Endothelial cell (in vitro differentiated cells): Measurements from ENCODE around the gene JAML. TPM values are rescaled to one million over a fixed set of nuclear protein-coding genes. Genes with fewer than 3 reads are reported as not detected.

ENCODE experiments used
- DNase-seq: peaks from one replicate; pipeline ENCODE4 v3.0.0; 2021; ENCODE audit warnings: low spot score
- H3K27ac Mint-ChIP-seq: one replicate; pipeline ENCODE4 v1.8.0; 2021; ENCODE audit warnings: mixed read lengths, inconsistent platforms; ENCODE audit not compliant: unreplicated experiment
- H3K27me3 Mint-ChIP-seq: one replicate; pipeline ENCODE4 v1.8.0; 2021; ENCODE audit warnings: mild to moderate bottlenecking, moderate library complexity, mixed read lengths, inconsistent platforms; ENCODE audit not compliant: unreplicated experiment
- H3K36me3 Mint-ChIP-seq: one replicate; pipeline ENCODE4 v1.8.0; 2021; ENCODE audit warnings: mild to moderate bottlenecking, low read depth, mixed read lengths, inconsistent platforms; ENCODE audit not compliant: unreplicated experiment
- H3K4me1 Mint-ChIP-seq: one replicate; pipeline ENCODE4 v1.8.0; 2021; ENCODE audit warnings: mild to moderate bottlenecking, mixed read lengths, inconsistent platforms; ENCODE audit not compliant: unreplicated experiment
- H3K4me3 Mint-ChIP-seq: one replicate; pipeline ENCODE4 v1.8.0; 2021; ENCODE audit warnings: mild to moderate bottlenecking, mixed read lengths, inconsistent platforms; ENCODE audit not compliant: unreplicated experiment
- H3K9me3 Mint-ChIP-seq: one replicate; pipeline ENCODE4 v1.8.0; 2021; ENCODE audit warnings: mixed read lengths, inconsistent platforms; ENCODE audit not compliant: unreplicated experiment
- total RNA-seq: library from RNA; stranded (reverse); fragmentation: NEBNext Ultra II Directional; extraction: Animal tissue kit (Norgen Biotek cat#: 25700); gene quantifications from one replicate; pipeline ENCODE4 v1.2.1, GENCODE V29; 2021; ENCODE audit not compliant: unreplicated experiment
- TF ChIP-seq, protein P1 (sequence below): fragments of 200-600 bp; sonication (generic); IDR thresholded peaks from one replicate; pipeline ENCODE4 v1.5.0; 2021; ENCODE audit warnings: antibody characterized with exemption; ENCODE audit not compliant: unreplicated experiment

The JAML gene
- total RNA-seq, 1 donor from 2014 or later, result 0.31 TPM

DNA sequence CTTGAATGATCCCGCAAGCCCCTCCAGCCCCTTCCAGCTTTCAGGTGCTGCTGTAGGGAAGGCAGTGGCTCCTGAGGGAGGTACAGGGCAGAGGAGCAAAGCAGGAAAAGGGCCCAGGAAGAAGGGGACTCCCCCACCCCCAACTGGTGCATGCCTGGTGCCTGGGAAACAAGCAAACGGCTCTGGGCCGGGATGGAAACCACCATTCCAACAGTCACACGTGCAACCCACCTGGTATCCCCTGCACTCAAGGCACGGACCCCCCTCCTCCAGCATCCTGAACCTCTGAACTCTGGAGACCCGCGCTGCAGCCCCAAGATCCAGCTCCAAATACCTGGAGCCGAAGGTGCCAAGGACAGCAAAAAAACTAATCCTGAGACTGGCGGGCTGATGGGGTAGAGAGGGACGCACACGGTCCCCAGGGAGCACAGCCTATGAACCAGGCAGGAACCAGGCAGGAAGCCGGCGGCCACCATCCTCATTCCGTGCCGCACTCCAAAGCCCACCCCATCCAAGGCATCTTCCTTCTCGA is 72.7 kb downstream of the JAML start:
- no peak for DNase-seq
- no peak overlapping the region for H3K27ac Mint-ChIP-seq
- H3K9me3 Mint-ChIP-seq, result no peaks in the 10 kb centered on the region
- H3K36me3 Mint-ChIP-seq, result no peaks in the 10 kb centered on the region
- TF ChIP-seq, protein P1, sequence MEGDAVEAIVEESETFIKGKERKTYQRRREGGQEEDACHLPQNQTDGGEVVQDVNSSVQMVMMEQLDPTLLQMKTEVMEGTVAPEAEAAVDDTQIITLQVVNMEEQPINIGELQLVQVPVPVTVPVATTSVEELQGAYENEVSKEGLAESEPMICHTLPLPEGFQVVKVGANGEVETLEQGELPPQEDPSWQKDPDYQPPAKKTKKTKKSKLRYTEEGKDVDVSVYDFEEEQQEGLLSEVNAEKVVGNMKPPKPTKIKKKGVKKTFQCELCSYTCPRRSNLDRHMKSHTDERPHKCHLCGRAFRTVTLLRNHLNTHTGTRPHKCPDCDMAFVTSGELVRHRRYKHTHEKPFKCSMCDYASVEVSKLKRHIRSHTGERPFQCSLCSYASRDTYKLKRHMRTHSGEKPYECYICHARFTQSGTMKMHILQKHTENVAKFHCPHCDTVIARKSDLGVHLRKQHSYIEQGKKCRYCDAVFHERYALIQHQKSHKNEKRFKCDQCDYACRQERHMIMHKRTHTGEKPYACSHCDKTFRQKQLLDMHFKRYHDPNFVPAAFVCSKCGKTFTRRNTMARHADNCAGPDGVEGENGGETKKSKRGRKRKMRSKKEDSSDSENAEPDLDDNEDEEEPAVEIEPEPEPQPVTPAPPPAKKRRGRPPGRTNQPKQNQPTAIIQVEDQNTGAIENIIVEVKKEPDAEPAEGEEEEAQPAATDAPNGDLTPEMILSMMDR, result no peak
- H3K4me1 Mint-ChIP-seq, result peaks cover 15% of the 10 kb centered on the region
- peak overlapping the region; percentile 76 for H3K4me3 Mint-ChIP-seq
- H3K27me3 Mint-ChIP-seq, result peaks cover 12% of the 10 kb centered on the region

DNA sequence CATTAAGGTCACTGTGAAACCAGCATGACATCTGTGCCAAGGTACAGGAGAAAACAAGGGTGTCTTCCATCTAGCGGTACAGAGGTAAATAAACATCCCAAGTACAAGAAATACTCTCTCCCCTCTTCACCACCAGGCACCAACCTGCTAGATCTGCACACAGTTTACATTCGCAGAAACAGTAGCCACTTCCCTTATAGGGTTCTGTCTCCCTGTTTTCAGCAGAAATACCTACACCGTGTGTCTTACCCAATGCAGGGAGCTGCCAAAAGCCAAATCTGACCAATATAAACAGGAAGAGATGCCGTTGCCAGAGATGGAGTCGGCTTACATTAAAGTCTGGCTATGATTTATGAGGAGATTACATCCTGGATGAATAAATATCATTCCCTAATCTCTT is 73.4 kb downstream of the JAML start:
- TF ChIP-seq, protein P1, result no peak
- DNase-seq, result no peak
- Mint-ChIP-seq H3K27ac (no peak overlapping the region), H3K27me3 (peaks cover 13% of the 10 kb centered on the region), H3K36me3 (no peaks in the 10 kb centered on the region), H3K9me3 (no peaks in the 10 kb centered on the region), H3K4me1 (peaks cover 12% of the 10 kb centered on the region), H3K4me3 (no peak overlapping the region)

DNA sequence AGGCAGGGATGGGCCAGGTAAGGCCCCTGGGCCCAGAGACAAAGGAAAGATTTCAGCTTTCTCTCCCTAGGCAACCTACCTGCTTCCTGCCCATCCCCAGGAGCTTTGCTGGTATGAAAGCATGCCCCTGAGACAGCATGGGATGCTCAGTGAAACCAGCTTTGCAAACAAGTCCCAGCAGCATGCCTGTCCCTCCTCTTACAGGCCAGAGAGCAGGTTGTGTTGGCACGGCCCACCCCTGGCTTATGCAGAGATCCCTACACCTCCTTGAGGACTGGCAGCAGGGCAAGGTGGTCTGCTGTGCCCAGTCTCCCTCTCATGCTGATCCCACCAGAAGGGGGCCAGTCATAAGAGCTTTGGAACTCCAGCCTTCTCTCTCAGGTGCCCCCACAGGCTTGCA is 75.3 kb downstream of the JAML start:
- peaks cover 13% of the 10 kb centered on the region for H3K27me3 Mint-ChIP-seq
- no peaks in the 10 kb centered on the region for H3K36me3 Mint-ChIP-seq
- no peak overlapping the region for H3K27ac Mint-ChIP-seq
- no peak for DNase-seq
- H3K4me3 Mint-ChIP-seq, result no peak overlapping the region
- H3K4me1 Mint-ChIP-seq, result peaks cover 16% of the 10 kb centered on the region
- TF ChIP-seq, protein P1, result no peak
- H3K9me3 Mint-ChIP-seq, result no peaks in the 10 kb centered on the region

- H3K4me3 Mint-ChIP-seq, result no peak overlapping the region
- H3K4me1 Mint-ChIP-seq, result peaks cover 17% of the 10 kb centered on the region
- no peak overlapping the region for H3K27ac Mint-ChIP-seq
- TF ChIP-seq, protein P1, result no peak
- DNase-seq, result no peak
- H3K9me3 Mint-ChIP-seq, result no peaks in the 10 kb centered on the region
- no peaks in the 10 kb centered on the region for H3K36me3 Mint-ChIP-seq
- peaks cover 12% of the 10 kb centered on the region for H3K27me3 Mint-ChIP-seq
Observed at GRCh38 chr11:118148856-118149255, 76.0 kb downstream of the JAML start.

DNA sequence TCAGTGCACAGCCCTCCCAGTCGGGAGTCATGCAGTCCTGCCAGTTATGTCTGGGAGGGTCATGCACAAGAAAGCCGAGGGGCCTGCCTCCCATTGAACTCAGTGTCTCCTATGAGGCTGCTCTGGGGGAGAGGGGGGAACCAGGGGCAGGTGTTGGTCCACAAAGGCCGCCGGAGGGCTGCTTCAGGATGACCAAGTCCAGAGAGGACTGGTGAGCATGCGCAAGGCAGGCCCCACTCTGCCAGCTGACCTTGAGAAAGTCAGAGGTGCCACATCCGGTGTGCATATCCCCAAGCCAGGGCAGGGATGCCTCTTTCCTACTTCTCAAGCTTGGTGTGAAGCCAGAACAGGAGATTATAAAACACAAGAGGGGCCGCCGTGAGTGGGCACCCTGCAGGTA is 76.6 kb downstream of the JAML start:
- Mint-ChIP-seq H3K27me3 (peaks cover 11% of the 10 kb centered on the region), H3K9me3 (no peaks in the 10 kb centered on the region), H3K4me3 (no peak overlapping the region), H3K36me3 (no peaks in the 10 kb centered on the region), H3K4me1 (peaks cover 17% of the 10 kb centered on the region), H3K27ac (no peak overlapping the region)
- DNase-seq, result no peak
- TF ChIP-seq, protein P1, result no peak
